ENCODE results near the gene PABPN1L.

PABPN1L gene

GRCh38 chr16:88867581-88868246, 1.3 kb upstream of the PABPN1L start:
- no peak for DNase-seq

DNA sequence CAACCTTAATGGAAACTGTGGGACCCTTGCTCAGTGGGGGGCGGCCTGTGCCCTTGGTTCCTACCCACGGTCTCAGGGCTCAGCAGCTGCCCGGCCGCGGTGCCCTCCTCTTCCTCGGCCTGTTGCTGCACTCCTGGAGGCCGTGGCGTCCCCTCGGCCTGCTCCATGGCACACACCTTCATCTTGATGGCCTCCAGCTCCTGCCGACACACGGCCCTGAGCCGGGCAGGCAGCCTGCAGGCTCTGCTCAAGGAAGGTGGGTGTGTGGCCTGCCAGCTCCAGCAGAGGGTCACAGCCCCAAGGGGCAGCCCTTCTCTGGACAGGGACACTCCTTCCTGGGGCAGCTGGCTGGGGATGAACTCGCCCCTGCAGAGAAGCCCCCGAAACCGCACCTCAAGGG, 718 bp downstream of the PABPN1L start:
- no peak for DNase-seq

DNA sequence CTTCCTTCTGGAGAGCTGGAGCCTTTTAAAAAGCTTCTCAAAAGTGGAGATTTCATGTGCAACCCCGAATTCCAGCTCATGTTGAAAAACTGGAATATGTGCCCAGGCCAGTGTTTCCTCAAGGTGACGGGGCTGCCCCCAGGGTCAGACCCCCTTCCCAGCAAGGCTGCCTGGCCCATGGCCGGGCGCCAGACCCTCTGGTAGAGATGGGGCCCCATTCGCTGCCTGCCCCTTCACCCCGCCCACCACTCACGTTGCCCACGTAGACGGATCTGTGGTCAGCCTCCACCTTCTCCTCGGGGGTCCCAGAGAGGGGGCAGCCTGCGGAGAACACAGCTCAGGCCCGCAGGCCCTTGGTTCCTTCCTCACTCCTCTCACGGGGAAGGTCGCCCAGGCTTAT, 1.1 kb downstream of the PABPN1L start:
- DNase-seq, result no peak

- DNase-seq, result no peak
These were observed 1.9 kb downstream of the PABPN1L start for GRCh38 chr16:88864521-88864920.

DNA sequence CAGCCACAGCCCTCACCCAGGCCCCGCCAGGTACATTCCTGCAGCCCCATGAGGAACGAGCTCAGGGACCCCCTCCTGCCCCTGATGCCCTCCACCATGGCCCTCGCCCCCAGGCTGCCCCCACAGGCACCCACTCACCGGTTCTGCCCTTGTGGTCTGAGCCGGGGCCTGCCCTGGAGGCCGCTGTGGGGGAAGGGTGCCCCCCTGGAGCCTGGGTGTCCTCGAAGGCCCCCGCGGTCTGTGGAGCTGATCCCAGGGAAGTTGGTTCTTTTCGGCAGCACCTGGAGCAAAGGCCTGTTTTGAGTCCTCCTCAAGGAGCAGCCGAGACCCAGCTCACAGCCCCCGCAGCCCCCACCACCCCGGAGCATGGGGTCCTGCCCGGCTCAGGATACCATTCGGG, 2.4 kb downstream of the PABPN1L start:
- DNase-seq, result no peak

DNA sequence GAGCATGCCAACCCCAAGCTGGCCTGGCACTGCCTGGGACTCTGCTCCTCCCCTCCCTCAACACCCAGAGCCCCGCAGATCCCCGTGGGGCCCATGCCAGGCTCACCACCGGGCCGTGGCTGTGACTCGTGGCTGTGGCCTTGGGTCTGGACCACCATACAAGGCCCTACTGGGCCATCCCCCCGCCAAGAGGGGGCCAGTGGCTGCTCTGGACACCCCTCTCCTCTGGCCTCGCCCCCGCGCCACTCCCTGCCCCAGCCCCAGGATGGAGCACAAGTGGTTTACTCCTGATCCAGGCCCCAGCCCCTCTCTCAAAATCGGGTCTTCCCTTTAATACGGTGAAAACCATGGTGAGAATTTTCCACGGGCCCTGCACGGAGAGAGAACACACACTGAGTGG, 3.0 kb downstream of the PABPN1L start:
- no peak for DNase-seq

- no peak for DNase-seq
These were observed 3.5 kb downstream of the PABPN1L start for GRCh38 chr16:88862968-88863367.

DNA sequence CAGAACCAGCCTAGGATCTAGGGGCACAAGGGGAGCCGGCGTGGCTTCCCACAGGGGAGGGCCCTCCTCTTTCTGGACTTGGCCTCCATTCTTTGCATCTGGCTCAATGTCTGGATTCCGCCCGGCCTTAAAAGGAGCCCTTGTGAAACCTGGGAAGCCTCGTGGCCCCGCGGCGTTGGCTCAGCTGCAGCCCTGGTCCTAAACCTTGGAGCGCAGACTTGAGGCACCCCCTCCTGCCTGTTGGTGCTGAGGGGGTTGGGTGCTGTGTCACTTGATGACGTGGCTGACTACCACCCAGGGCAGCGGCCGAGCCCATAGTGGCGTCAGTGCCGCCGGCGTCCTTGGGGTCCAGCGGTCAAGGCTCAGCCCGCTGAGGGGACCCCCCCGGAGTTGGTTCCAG, 5.1 kb downstream of the PABPN1L start:
- DNase-seq, result no peak

DNA sequence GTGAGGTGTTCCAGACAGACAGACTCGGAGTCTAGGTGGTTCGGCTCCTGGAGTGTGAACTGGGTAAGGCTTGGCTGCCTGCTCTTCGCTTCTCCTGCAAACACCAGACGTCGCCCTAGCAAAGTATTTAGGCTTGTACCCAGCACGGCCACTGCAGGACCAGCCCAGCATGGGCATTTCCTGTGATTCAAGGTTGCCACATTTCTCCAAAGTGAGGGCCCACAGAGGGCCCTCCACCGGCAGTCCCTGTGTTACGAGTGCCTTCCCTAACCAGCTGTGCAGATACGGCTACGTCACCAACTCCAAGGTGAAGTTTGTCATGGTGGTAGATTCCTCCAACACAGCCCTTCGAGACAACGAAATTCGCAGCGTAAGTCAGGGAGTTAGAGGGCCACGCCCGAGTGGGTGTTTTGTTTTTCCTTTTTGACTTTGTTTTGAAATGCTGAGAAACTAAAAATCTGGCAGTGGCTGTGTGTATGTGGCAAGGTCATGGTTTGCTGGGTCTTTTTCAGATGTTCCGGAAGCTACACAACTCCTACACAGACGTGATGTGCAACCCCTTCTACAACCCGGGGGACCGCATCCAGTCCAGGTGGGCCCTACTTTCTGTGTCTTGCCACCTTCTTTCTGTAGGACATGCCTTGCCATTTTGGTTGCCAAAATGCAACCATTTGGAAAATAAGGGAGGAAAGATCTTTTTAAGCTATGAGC, 6.9 kb downstream of the PABPN1L start:
- DNase-seq, result no peak

- no peak for DNase-seq
These were observed 8.6 kb downstream of the PABPN1L start for GRCh38 chr16:88857728-88858339.

DNA sequence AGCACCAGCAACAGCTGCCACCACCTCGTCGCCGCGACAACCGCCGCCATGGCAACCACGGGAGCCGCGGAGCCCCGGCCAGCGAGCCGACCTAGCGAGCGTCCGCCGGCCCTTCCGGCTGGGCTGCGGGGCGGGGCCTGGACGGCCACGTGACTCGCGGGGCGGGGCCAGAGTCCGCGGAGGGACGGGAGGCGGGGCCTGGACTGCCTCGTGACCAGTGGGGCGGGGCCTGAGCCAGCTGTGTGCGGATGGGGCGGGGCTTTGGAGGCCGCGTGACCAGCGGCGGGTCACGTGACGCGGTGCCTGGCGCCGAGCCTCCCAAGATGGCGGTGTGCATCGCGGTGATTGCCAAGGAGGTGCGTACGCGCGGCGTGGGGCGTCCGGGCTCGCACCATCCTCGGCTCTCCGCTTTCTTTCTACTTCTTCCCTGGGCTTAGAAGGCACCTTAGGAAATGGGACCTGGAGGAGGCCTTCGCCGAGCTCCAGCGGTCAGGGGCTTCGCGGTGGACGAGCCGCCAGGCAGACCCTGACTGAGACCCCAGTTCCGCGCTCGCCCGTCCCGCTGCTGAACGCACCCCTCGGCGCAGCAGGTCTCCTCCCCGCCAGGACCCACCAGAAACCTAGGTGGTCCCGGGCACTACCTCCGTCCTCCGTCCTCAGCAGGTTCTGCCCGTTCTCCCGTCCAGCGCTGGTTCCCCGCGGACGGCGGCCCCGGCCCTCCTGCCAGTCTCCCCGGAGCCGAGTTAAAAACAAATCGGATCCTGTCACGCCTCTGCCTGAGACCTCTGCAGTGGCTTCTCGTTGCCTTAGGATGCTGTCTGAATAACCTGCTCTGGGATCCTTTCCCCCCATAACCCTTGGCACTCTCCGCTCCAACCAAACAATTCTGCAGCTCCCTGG, 9.4 kb downstream of the PABPN1L start, which contains the start of the genes GALNS and TRAPPC2L:
TSS of gene GALNS (minus strand) at position 120 of the 900 bp plus-strand sequence. CDS start at position 50, 70 bp downstream.
TSS of gene TRAPPC2L (plus strand) at position 300 of the 900 bp plus-strand sequence. CDS start at position 324, 24 bp downstream.
- peak; percentile 82 for DNase-seq

DNA sequence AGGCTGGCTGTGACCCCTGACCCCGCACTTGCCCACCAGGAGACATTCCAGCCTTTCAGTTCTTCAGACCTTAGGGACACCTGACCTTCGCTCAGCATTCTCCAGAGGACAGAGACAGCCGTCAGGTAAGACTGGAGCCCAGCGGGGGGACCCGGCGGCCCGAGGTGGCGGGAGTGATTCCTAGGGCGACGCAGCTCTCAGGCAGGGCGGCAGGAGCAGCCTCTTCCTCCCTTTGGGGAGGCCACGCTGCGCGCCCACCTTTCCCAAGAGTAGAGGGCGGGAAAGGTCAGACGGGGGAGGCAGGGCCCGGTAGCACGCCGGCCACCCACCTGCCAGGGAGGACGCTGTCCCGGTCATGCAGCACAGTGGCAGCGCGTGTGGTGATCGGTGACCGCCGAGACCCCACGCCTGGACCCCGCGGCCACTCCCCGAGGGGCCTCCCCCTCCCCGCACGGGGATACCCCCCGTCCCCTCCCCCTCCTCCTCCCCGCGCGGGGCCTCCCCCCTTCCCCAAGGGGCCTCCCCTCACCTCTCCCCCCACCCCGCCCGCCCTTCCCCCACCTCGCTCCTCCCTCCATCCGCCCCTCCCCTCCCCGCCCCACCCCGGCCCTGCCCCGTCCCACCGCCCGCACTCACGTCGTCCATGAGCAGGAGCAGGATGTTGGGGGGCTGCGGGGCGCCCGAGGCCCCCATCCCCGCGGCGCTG, 10.2 kb downstream of the PABPN1L start:
- no peak for DNase-seq

DNA sequence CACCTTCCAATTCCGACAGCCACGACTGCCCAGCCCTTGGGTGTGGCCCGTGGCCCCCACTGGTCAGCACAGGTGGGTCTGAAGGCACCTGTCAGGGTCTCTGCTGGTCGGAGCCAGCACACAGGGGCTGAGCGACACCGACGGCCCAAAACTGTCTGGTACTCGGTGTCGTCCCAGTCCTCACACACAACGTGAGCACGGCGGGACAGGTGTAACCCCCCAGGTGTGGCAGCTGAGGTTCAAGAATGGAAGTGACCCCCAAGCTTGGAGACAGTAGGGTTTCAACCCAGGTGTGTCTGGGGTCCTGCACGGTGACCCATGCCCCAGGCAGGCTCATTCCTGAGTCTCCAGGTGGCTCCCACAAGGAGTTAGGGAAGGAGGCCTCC, 10.7 kb downstream of the PABPN1L start:
- no peak for DNase-seq

DNA sequence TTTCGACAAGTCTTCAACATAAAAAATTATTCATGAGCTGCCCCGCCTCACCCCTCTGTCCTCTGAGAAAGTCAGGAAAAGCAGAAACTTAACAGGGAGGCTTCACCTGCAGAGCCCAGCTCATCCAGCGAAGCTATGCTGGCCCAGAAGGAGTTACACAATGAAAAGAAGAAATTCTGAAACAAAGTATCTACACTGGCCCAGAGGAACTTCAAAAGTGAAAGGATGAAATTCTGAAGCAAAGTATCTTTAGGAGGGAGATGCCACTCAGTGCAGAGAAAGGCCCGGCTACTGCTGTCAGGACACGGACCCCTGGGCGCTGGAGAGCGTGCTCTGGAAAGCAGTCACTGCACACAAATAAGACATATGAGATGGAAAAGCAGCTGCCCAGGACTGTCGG, 11.3 kb downstream of the PABPN1L start:
- no peak for DNase-seq

DNA sequence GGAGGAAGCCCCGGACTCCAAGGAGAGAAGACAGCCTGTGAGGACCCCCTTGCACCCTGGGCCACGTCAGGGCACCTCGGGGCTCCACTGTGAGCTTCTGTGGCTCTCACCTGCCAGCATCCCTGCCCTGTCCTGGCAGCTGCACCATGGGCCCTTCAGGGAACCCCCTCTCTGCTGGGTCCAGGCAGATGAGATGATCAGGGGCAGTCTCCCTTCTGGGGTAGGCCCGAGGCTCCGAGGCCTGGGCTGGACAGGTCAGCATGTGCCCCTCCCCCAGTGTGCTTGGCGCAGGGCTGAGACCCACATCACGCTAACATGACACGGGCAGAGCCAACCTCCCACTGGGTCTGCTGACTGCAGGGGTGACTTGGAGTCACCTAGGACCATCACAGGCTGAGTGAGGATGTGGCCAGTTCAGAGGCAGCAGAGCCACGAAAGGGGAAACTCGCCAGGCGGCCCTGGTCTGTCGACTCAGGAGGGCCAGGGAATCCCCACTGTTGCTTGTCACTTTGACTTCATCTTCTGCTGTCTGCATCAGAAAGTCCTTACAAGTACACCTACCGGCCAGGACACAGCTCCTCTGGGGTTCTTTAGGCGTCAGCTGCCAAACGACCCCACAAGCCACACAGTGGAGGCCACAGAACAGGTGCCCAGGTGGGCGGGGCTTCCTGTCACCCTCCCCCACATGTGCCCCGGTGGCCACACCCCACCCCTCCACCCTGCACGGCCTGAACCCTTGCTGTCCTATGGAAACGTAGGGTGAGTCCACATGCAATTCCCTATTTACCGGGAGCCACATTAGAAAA, 12.0 kb downstream of the PABPN1L start:
- no peak for DNase-seq

DNA sequence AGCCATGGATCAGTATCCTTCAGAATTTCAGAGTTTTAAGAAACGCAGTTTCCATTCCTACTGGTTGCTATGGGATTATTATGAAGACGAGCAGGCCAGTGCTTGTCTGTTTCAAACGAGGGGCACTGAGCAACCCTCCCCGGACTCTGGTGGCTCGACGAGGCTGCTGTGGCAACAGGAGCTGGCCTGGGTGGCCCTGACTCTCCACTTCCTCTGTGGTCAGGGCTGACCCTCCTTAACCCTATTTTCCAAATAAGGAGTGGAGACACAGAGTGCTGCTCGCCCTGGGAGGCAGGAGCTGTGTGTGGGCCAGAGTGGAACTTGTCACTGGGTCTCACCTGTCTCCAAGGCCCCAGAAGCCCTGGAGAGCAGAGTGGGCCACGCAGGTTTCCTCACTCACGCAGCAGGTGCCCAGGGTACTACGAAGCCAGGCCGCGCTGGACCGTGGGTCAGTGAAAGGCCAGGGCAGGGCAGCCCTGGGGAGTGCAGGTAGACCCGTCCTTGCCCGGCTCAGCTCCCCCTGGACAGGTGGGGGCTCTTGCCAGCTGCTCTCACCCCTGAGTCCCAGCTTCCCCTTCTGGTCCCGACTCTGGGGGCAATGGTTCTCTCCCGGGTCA, 13.0 kb downstream of the PABPN1L start:
- no peak for DNase-seq

DNA sequence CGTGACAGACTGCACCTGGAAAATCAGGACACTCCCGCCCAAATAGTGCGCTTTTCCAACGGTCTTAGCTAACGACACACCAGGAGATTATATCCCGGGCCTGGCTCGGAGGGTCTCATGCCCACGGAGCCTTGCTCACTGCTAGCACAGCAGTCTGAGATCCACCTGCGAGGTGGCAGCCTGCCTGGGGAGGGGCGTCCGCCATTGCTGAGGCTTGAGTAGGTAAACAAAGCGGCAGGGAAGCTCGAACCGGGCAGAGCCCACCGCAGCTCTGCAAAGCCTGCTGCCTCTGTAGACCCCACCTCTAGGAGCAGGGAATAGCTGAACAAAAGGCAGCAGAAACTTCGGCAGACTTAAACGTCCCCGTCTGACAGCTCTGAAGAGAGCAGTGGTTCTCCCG, 14.8 kb downstream of the PABPN1L start:
- DNase-seq, result no peak

GRCh38 chr16:88850531-88851199, 15.8 kb downstream of the PABPN1L start:
- DNase-seq, result no peak

- no peak for DNase-seq
These were observed 17.9 kb downstream of the PABPN1L start for GRCh38 chr16:88848557-88848956.

GRCh38 chr16:88847654-88848053, 18.8 kb downstream of the PABPN1L start:
- DNase-seq, result no peak
